T follicular helper cell (primary cell): ENCODE results near the gene TRIM73.
"Not testable (repeated sequence)": the region's sequence is repeated elsewhere in the genome, so short reads cannot be mapped to it uniquely, and the experiment has no call there.

Source experiments
- DNase-seq: peaks from one replicate; pipeline ENCODE4 v3.0.0-alpha.2; 2020; ENCODE audit warnings: low read depth
- total RNA-seq, 2 experiments: gene quantifications; one replicate each; lab custom pipeline; 2026; lab: John Stamatoyannopoulos, UW

Gene TRIM73
- 0.09 to 2.3 reads per million in 2 experiments for total RNA-seq

DNA sequence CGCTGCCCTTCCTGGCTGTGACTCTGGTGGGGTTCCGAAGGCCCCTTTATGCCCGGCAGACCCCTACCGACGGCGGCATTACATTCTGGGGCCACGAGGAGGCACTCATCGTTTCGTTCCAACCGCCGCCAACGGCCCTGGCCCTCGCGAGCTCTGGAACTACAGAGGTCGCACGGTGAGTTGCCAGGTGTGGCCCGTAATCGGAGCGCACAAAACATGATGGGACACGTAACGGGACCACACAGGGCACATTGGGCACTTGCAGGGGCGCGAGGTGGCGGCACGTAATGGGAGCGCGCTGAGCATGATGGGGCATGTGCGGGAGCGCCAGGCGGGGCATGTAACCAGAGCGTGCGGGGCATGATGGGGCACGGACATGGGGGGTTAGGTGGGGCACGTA is at the start of gene TRIM73:
Gene TRIM73, plus strand, starts transcription at position 301 of the 400 bp plus-strand sequence. CDS start 3,305 bp downstream, outside the sequence.
- not testable (repeated sequence) for DNase-seq

DNA sequence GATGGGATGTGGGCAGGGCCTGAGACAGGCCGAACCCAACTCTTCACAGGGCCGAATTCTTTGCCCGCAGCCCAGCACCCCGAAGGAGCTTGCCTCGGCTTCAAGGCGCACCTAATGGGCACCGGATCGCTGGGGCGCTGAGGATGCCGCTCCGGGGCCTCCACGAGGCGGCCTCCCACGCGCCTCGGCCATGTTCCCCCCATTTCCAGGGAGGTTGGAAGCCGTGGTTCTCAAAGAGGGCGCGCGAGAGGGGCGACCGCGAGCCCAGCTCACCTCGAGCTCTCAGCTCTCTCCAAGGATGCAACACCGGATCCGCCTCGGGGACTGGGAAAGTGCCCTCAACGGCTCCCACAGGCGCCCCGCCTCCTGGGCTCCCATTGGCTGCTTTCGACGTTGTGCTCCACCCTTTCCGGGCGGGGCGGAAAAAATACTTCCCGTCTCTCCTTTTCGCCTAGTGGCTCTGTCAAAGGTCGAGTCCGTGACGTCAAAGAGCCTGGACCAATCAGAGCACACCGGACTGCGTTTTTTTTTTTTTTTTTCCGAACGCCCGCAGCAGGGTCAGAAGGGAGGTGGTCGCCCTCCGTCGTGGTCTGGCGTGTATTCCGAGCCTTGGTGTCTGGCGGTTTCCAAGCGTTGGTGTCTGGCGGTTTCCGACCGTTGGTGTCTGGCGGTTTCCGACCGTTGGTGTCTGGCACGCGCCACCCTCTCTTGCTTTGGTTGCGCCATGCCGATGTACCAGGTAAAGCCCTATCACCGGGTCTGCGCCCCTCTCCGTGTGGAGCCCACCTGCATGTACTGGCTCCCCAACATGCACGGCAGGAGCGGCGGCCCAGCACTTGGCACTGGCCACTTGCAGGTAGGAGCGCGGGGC is 36.5 kb upstream of the TRIM73 start:
- not testable (repeated sequence) for DNase-seq

DNA sequence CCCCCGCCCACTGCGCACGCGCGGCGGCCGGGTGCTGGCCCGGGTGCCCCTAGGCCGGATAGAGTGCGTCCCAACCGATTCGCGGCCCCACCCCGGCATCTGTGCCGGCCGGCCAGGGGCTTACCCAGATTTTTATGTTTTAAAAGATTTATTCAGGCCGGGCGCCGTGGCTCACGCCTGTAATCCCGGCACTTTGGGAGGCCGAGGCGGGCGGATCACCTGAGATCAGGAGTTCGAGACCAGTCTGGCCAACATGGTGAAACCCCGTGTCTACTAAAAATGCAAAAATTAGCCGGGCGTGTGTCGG is 35.9 kb upstream of the TRIM73 start:
- not testable (repeated sequence) for DNase-seq

DNA sequence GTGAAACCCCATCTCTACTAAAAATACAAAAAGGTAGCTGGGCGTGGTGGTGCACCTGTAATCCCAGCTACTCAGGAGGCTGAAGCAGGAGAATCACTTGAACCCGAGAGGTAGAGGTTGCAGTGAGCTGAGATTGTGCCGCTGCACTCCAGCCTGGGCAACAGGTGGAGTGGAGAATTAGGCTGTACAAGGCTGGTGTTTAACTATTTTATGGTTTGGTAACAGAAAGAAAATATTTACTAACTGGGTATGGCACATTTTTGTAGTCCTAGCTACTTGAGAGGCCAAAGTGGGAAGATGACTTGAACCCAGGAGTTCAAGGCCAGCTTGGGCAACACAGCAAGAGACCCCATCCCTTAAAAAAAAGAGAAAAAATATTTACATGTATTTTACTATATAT is 31.4 kb upstream of the TRIM73 start:
- not testable (repeated sequence) for DNase-seq

DNA sequence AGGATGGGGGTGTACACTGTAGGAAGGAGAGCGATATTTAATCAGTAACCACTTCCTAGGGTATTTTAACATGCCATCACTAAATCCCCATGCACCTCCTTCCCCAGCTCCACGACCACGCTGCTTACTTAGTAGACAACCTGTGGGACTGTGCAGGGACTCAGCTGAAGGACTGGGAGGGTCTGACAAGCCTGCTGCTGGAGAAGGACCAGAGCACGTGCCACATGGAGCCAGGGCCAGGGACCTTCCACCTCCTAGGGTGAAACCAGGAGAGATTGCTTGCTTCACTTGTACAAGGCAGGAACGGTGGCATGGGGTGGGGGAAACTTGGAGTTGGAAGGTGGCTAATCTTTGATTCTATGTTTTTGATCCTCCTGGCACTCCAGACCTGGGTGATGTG is 28.8 kb upstream of the TRIM73 start:
- not testable (repeated sequence) for DNase-seq

DNA sequence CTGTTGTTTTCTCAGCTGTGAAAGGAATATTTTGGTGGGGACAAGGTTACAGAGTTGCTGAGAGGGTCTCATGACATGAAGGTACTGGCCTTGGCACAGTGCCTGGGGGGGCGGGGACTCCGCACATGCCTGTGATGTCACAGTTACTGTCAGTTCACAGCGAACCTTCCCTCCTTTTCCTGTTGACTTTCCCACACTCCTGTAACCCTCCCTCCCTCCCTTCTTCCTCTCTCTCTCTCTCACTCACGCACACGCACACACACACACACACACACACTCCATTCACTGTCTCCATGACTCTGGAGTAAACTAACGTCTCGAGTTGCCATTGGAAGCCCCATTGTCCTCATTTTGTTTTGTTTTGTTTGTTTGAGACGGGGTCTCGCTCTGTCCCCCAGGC is 28.1 kb upstream of the TRIM73 start:
- DNase-seq = not testable (repeated sequence)

DNA sequence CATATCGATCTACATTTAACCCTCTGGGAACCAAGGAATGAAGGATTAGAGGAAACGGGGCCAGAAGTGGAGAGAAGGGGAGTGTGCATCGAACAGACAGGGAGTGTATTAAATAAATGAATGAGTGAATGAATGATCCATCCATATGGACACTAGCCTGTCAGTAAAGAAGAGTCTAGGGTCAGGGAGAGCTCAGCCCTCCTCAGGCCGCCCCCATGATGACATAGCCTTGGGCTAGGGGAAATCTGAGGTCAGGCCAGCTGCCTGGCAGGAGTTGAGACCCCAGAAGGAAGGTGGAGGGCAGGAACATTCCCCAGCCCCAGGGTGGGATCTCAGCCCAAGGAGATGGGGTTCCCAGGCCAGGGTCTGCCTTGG is 21.3 kb upstream of the TRIM73 start:
- not testable (repeated sequence) for DNase-seq

DNA sequence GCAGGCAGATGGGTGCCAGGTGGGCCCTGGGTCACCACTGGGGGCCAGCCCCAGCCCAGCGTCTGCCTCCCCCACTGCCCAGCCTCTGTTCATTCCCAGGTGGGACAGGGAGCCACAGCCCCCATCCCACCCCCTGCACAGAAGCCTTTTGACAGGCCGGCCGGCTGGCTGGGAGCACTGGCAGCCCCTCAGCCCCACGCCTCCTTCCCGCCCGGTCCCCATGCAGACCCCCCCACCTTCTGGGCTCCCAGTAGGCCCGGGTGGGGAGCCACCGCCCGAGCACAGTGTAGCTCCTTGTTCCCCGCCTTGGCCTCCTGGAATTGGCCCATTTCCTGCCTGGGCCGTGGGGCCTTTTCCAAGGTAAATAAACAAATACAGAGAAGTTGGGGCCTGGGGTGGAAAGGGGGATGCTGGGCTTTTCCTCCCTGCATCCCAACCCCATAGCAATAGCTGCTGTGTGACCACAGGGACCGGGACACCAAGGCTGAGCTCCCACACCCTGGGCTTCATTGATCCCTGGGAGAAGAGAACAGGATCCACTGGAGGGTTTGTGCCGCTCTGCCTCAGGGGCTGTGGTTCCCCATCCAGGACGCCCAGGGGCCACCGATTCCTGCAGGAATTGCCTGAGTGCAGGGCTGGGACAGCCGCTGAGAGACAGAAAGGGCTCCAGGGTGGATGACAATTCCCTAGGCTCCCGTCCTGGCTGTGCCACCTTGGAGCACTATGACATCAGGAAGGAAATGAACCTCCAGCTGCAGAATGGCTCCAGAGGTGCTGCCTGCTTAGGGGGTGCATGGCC is 20.7 kb upstream of the TRIM73 start:
- not testable (repeated sequence) for DNase-seq

DNA sequence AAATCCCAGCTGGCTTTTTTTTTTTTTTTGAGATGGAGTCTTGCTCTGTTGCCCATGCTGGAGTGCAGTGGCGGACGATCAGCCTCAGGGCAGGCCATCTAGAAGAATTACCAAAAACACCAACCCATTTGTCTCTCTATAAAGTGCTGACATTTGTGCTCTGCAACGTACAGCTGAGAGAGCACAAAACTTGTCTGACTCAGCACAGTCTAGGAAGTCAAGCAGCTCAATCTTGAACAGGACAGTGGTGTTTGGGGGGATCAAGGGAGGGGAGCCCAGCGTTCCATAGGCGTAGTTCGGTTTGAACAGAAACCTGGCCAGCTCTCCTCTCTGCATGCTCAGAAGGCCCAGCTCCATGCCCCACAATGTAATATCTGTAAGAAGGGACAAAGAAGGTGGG is 2.2 kb upstream of the TRIM73 start:
- DNase-seq = not testable (repeated sequence)

DNA sequence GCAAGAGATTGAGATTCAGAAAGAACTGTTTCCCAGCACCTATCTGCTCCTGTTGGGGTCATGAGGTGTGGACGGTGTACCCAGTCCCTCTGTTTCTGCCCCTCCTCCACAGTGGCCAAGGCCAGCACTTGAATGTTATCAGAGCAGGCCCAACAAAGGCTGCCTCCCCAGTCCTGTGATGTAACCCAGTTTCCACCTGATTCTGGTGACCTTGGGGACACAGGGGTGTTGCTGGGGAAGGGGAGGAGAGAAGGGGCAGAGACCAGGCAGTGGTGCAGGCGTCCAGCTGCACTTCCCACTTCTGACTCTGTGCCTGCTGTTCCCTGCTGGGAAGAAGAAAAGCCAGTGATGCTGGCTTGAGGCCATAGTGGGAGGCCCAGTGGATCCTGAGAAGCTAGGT is 2.4 kb downstream of the TRIM73 start:
- DNase-seq = not testable (repeated sequence)

DNA sequence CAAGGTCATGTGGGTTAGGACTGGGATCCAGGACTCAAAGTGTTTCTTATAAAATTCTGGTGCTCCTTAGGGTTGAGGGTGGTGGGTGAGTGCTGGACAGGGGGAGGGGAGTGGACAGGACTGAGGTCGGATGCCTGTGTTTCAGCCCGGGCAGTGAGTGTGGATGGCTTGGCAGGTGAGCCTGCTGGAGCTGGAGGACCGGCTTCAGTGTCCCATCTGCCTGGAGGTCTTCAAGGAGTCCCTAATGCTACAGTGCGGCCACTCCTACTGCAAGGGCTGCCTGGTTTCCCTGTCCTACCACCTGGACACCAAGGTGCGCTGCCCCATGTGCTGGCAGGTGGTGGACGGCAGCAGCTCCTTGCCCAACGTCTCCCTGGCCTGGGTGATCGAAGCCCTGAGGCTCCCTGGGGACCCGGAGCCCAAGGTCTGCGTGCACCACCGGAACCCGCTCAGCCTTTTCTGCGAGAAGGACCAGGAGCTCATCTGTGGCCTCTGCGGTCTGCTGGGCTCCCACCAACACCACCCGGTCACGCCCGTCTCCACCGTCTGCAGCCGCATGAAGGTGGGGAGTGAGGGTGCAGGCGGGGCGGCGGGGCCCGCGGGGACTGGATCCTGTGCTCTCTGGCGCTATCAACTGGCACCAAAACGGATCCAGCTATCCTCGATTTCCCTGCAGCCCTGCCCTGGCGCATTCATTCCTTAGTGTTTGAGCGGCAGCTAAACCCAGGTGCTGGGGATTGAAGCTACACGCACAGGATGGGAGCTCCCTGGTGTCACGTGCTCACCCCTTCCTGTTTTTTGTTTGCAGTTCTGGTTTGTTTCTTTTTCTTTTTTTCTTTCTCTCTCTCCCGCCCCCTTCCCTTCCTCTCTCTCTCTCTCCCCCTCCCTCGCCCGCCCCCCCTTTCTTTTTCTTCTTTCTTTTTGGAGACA is 3.6 kb downstream of the TRIM73 start:
- not testable (repeated sequence) for DNase-seq

DNA sequence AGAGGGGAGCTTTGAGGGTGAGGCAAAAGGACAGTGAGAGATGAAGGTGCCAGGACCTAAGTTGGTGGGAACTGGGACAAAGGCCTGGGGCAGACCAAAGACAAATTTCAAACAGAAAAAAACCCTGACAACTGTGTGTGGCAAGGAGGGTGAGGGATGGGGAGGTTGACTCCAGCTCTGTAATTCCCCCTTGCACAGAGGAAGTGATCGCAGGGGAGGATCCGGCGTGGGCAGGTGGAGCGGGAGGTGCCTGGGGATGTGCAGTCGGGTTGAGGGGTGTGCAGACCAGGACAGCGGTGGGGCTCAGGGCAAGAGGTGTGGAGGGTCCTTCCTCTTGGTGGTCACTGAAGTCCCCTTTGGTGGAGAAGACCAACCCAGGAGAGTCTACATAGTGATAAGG is 5.1 kb downstream of the TRIM73 start:
- DNase-seq = not testable (repeated sequence)

DNA sequence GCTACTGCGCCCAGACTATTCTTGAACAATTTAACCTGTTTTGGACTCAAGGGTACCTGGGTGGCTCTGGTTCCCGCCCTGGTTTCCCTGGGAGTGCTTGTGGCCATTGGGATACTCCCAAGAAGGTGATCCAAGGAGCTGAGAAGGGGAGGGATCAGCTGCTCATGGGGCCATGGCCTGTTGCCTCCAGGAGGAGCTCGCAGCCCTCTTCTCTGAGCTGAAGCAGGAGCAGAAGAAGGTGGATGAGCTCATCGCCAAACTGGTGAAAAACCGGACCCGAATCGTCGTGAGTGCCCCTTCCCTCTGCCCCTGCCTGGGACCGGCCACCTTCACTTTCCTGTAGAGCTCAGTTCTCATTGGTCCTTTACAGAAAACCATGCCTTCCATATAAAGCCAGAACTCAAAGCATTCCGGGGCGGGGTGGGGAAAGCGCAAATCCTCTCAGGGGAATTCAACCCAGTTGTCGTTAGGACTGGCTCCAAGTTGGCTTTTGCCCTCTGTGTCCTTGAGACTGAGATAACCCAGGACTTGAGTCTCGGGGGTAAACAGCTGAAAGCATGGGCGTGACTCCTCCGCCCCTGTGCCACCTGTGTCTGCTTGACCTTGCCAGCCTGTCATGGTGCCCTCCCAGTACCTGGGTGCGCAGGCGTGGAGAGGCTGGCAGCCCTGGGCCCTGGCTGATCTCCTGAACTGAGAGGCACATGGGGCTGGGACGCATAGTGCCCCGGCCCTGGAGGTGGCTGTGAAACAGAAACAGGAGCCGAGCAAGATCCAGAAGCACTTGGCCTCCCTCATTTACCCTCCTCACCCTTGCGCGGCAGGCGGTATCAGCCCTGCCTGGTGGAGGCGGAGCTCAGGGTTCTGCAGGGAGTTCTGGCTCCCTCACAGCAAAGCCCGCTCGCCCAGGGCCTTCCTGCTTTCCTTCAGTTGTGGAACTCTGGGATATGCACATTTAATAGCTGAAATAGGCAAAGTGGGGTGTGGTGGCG is 8.3 kb downstream of the TRIM73 start:
- DNase-seq = not testable (repeated sequence)

DNA sequence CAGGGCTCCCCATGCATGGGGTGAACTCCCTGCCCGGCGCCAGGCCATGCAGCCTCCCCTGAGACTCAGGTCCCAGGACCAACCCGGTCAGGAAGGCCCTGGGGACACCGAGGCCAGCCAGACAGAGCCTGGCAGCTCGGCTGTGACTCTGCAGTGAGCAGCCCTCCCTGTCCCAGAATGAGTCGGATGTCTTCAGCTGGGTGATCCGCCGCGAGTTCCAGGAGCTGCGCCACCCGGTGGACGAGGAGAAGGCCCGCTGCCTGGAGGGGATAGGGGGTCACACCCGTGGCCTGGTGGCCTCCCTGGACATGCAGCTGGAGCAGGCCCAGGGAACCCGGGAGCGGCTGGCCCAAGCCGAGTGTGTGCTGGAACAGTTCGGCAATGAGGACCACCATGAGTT is 9.2 kb downstream of the TRIM73 start:
- DNase-seq = not testable (repeated sequence)

DNA sequence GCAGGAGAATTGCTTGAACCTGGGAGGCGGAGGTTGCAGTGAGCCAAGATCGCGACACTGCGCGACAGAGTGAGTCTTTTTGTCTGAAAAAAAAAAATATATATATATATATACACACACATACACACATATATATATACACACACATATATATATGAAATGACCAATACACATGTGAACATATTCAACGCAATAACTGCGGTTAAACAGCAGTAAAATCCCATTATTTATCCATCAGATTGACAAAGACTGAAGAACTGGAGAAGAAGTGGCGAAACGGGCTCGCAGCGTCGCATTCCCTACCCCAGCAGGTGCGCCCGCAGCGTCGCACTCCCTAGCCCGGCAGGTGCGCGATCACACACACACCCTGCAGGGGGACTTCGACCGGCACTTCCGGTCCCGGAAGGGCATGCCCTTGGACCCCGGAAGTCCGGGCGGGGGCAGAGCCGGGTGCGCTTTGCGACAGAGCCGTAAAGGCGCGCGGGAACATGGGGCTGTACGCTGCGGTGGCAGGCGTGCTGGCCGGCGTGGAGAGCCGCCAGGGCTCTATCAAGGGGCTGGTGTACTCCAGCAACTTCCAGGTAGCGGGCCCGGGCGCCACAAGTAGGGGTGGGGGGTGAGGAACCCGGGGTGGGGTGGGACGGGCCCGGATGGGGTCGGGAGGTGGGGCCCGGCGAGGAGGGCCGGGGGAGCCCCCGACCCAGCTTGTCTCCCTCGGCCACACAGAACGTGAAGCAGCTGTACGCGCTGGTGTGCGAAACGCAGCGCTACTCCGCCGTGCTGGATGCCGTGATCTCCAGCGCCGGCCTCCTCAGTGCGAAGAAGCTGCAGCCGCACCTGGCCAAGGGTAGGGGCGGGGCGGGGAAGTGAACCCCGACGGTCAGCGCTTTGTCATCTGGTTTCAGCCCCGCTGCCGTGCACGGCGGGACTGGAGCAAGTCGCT is 14.7 kb downstream of the TRIM73 start:
- not testable (repeated sequence) for DNase-seq

DNA sequence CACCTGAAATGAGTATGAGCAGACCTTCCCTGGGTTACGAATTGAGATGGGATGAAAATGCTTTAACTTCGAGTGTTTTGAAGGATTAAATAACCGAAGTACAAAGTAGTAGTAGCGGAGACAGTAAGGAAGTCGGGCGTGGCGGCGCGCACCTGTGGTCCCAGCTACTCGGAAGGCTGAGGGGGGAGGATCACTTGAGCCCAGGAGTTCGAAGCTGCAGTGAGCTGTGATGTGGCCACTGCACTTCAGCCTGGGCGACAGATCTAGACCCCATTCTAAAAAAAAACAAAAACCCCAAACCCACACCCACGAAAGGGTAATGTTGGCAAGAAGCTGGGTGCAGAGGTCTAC is 15.4 kb downstream of the TRIM73 start:
- DNase-seq = not testable (repeated sequence)

DNA sequence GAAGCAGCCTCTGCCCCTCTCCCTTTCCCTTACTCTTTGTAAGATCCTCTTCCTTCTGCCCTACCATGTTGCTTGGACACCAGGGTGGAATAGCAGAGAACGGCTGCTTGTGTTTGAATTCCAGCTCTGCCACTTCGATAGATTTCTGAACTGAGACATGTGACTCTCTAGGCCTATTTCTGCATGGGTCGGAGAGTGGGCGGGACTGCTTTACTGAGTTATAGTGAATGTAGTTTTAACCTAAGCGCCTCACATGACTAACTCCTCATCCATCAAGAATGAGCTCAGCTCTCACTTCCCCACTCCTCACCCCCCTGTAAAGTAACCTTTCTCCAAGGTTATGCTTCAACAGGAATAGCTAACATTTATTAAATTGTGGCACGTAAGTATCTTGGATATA is 18.8 kb downstream of the TRIM73 start:
- not testable (repeated sequence) for DNase-seq

DNA sequence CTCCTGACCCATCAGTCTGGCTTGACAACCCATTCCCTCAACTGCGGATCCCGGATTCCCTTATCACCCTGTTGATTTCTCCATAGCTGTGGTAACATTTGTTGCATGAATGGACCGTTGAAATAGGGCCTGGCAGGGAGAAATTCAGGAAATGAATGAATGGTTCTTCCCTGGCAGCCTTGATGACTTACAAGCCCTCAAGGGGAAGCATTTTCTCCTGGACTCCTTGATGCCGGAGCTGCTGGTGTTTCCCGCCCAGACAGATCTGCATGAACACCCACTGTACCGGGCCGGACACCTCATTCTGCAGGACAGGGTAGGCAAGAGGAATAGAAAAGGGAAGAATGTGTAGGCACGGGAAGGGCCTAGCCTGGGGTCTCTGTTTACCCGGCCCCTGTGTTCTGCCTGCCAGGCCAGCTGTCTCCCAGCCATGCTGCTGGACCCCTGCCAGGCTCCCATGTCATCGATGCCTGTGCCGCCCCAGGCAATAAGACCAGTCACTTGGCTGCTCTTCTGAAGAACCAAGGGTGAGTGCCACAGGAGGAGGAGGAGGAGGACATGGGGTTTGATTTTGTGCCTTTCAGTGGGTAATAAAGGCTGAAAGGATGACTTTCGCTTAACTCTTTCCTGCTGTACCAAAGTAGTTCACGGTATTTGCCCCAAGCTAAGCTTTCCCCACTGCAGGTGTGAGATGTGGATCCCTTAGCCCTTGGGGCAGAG is 19.4 kb downstream of the TRIM73 start:
- DNase-seq = not testable (repeated sequence)

DNA sequence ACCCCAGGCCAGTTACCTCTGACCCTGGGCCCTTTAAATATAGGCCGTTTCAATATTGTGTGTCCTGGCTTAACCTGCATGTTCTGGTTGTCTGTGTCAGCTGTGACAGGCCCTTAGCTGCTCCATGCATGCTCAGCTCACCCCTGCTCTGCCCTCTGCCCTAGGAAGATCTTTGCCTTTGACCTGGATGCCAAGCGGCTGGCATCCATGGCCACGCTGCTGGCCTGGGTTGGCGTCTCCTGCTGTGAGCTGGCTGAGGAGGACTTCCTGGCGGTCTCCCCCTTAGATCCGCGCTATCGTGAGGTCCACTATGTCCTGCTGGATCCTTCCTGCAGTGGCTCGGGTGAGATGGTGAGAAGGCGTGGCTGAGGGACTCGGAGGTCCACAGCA is 20.0 kb downstream of the TRIM73 start:
- not testable (repeated sequence) for DNase-seq
